H9 (cell line): ENCODE results near the gene RWDD1. TPM values are rescaled to one million over a fixed set of nuclear protein-coding genes. Genes with fewer than 3 reads are reported as not detected.

Source experiments
- DNase-seq: peaks from one replicate; pipeline ENCODE4 v3.0.0-alpha.2; 2017
- H2AFZ ChIP-seq: one replicate; pipeline ENCODE4 v1.6.1; 2013; ENCODE audit warnings: mild to moderate bottlenecking, low read length, control low read depth, moderate library complexity
- H2AK5ac ChIP-seq: 2 replicates; pipeline ENCODE4 v1.6.1; 2013; ENCODE audit warnings: low read length, control low read depth, mixed read lengths; ENCODE audit not compliant: insufficient read length
- H2BK120ac ChIP-seq: one replicate; pipeline ENCODE4 v1.6.1; 2013; ENCODE audit warnings: low read depth, mild to moderate bottlenecking, low read length, control low read depth, inconsistent platforms; ENCODE audit not compliant: poor library complexity, severe bottlenecking
- H2BK12ac ChIP-seq: 2 replicates; pipeline ENCODE4 v1.6.1; 2013; ENCODE audit warnings: low read length, control low read depth, mixed read lengths, low read depth; ENCODE audit not compliant: insufficient read length
- H2BK15ac ChIP-seq: 2 replicates; pipeline ENCODE4 v1.6.1; 2013; ENCODE audit warnings: low read depth, low read length, control low read depth
- H2BK20ac ChIP-seq: one replicate; pipeline ENCODE4 v1.6.1; 2013; ENCODE audit warnings: low read depth, mild to moderate bottlenecking, low read length, control low read depth, inconsistent platforms; ENCODE audit not compliant: poor library complexity, severe bottlenecking
- H2BK5ac ChIP-seq: 2 replicates; pipeline ENCODE4 v1.6.1; 2013; ENCODE audit warnings: low read length, control low read depth, mixed read lengths; ENCODE audit not compliant: insufficient read length
- H3K14ac ChIP-seq: 2 replicates; pipeline ENCODE4 v1.6.1; 2013; ENCODE audit warnings: low read length, control low read depth; ENCODE audit not compliant: insufficient read depth
- H3K18ac ChIP-seq: 2 replicates; pipeline ENCODE4 v1.6.1; 2013; ENCODE audit warnings: low read depth, mild to moderate bottlenecking, mixed read lengths, low read length, control low read depth; ENCODE audit not compliant: insufficient read length
- H3K23ac ChIP-seq: 2 replicates; pipeline ENCODE4 v1.6.1; 2013; ENCODE audit warnings: low read length, control low read depth, mixed read lengths, low read depth; ENCODE audit not compliant: insufficient read length
- H3K23me2 ChIP-seq: 2 replicates; pipeline ENCODE4 v1.6.1; 2013; ENCODE audit warnings: low read depth, mild to moderate bottlenecking, mixed read lengths, low read length, control low read depth; ENCODE audit not compliant: insufficient read length, poor library complexity, severe bottlenecking
- H3K27ac ChIP-seq: 2 replicates; pipeline ENCODE4 v1.5.1; 2013; ENCODE audit warnings: low read length, control low read depth, mixed read lengths, low read depth; ENCODE audit not compliant: insufficient read length
- H3K27me3 ChIP-seq: 2 replicates; pipeline ENCODE4 v1.6.1; 2013; ENCODE audit warnings: low read length, control low read depth, inconsistent platforms; ENCODE audit not compliant: insufficient read depth
- H3K4ac ChIP-seq: 2 replicates; pipeline ENCODE4 v1.6.1; 2013; ENCODE audit warnings: low read depth, mild to moderate bottlenecking, control low read depth, inconsistent platforms, low read length, moderate library complexity
- H3K4me1 ChIP-seq: 2 replicates; pipeline ENCODE4 v1.6.1; 2013; ENCODE audit warnings: low read length, control low read depth, inconsistent platforms; ENCODE audit not compliant: insufficient read depth
- H3K4me2 ChIP-seq: 2 replicates; pipeline ENCODE4 v1.6.1; 2013; ENCODE audit warnings: low read length, control low read depth, mixed read lengths; ENCODE audit not compliant: insufficient read length, insufficient read depth
- H3K56ac ChIP-seq: 2 replicates; pipeline ENCODE4 v1.6.1; 2013; ENCODE audit warnings: low read depth, mild to moderate bottlenecking, mixed read lengths, low read length, control low read depth; ENCODE audit not compliant: insufficient read length
- H3K79me1 ChIP-seq: 2 replicates; pipeline ENCODE4 v1.6.1; 2013; ENCODE audit warnings: low read depth, mild to moderate bottlenecking, moderate library complexity, low read length, control low read depth, inconsistent platforms; ENCODE audit not compliant: insufficient read depth, poor library complexity, severe bottlenecking
- H3K79me2 ChIP-seq: 2 replicates; pipeline ENCODE4 v1.6.1; 2013; ENCODE audit warnings: low read length, control low read depth, inconsistent platforms; ENCODE audit not compliant: insufficient read depth
- H3K9ac ChIP-seq: 2 replicates; pipeline ENCODE4 v1.6.1; 2013; ENCODE audit warnings: low read length, control low read depth, mixed read lengths; ENCODE audit not compliant: insufficient read length; ENCODE audit errors: extremely low read depth
- H3K9me3 ChIP-seq: one replicate; pipeline ENCODE4 v1.6.1; 2013; ENCODE audit warnings: low read depth, low read length, inconsistent platforms; ENCODE audit not compliant: control insufficient read depth
- H3T11ph ChIP-seq: one replicate; pipeline ENCODE4 v1.6.1; 2013; ENCODE audit warnings: mild to moderate bottlenecking, low read length, control low read depth, inconsistent platforms
- H4K20me1 ChIP-seq: one replicate; pipeline ENCODE4 v1.6.1; 2013; ENCODE audit not compliant: control insufficient read depth, insufficient read length, insufficient read depth
- H4K5ac ChIP-seq: 2 replicates; pipeline ENCODE4 v1.6.1; 2013; ENCODE audit warnings: low read depth, mild to moderate bottlenecking, mixed read lengths, low read length, control low read depth; ENCODE audit not compliant: insufficient read length
- H4K8ac ChIP-seq: replicated peaks from 2 replicates; pipeline ENCODE4 v1.6.1; 2013; ENCODE audit warnings: low read length, control low read depth, mixed read lengths, low read depth; ENCODE audit not compliant: insufficient read length
- H4K91ac ChIP-seq: 2 replicates; pipeline ENCODE4 v1.6.1; 2013; ENCODE audit warnings: low read depth, mild to moderate bottlenecking, moderate library complexity, mixed read lengths, low read length, control low read depth; ENCODE audit not compliant: insufficient read length
- H3K27ac Mint-ChIP-seq, 3 experiments: 2 replicates in 2 of 3; 3 replicates in 1 of 3; pipeline ENCODE4 v1.8.0; 2020 to 2021; ENCODE audit warnings: mixed read lengths in 3 of 3, mild to moderate bottlenecking in 1 of 3, moderate library complexity in 1 of 3
- H3K27me3 Mint-ChIP-seq: 2 replicates; pipeline ENCODE4 v1.8.0; 2021; ENCODE audit warnings: low read depth, mild to moderate bottlenecking, moderate library complexity, mixed read lengths
- H3K36me3 Mint-ChIP-seq, 3 experiments: 2 replicates in 2 of 3; 3 replicates in 1 of 3; pipeline ENCODE4 v1.8.0; 2020 to 2021; ENCODE audit warnings: low read depth in 3 of 3, mixed read lengths in 3 of 3; ENCODE audit not compliant: insufficient read depth in 1 of 3
- H3K4me1 Mint-ChIP-seq, 2 experiments: 2 replicates each; pipeline ENCODE4 v1.8.0; 2020; ENCODE audit warnings: mixed read lengths in 2 of 2
- H3K4me3 Mint-ChIP-seq, 2 experiments: 2 replicates in 1 of 2; 3 replicates in 1 of 2; pipeline ENCODE4 v1.8.0; 2020 to 2021; ENCODE audit warnings: mild to moderate bottlenecking in 2 of 2, mixed read lengths in 2 of 2, moderate library complexity in 1 of 2
- H3K9me3 Mint-ChIP-seq, 2 experiments: 2 replicates in 1 of 2; 3 replicates in 1 of 2; pipeline ENCODE4 v1.8.0; 2020; ENCODE audit warnings: mild to moderate bottlenecking in 2 of 2, mixed read lengths in 2 of 2, moderate library complexity in 1 of 2
- WGBS: extraction: QIAGEN DNeasy Blood & Tissue Kit; methylation state at CpG from one replicate; pipeline ENCODE4 v1.1.7; 2013; ENCODE audit warnings: missing lambda C conversion rate, low lambda C conversion rate, mixed read lengths; ENCODE audit not compliant: insufficient read length; ENCODE audit errors: extremely low coverage; 5-methylcytosine and 5-hydroxymethylcytosine counted together
- total RNA-seq: library from RNA; stranded (reverse); gene quantifications from 2 replicates; pipeline ENCODE4 v1.2.1, GENCODE V29; 2021
- TF ChIP-seq, protein P1 (sequence below): fragments of 200-600 bp; sonication (generic); conservative IDR thresholded peaks from 3 replicates; pipeline ENCODE4 v1.8.0; 2021; ENCODE audit warnings: antibody characterized with exemption, mild to moderate bottlenecking

Gene RWDD1
- total RNA-seq, 1 experiment from 2014 or later, result 42.0 TPM

DNA sequence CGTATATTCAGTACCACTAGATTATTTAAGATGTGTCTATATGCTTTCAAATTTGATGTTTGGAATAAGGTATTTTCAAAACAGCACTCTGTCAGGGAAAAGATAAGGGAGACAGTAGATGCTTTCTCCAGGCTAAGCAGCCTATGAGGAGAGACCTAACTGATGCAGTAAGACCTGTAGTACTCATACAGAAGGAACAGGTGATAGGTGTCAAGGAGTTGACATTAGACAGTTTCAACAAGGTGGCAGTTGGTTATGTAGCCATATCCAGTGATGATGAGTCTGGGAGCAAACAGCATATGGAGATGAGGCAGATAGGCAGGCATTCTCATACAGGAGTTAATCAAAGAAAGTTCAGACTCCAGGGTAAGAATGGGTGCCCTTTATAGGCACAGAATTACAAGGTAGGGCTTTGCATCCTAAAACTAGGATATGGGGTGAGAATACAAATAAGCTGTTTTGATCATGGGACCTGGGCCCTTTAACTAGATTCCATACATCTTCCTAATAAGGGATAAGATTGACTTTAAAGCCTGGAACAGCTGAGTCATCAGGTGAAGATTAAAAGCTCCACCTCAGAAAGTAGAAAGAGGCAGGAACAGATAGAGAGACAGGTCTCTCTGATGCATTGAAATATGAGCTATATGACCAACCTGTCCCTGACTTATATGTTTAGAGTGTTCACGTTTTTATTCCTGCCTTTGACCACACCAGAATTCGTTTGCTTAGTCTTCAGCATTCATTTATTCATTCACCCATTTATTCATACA lies 52.9 kb downstream of the RWDD1 start:
- Mint-ChIP-seq H3K9me3 (no peaks in the 10 kb centered on the region), H3K4me3 (no peak overlapping the region), H3K27me3 (no peaks in the 10 kb centered on the region; the same call in none of the 2 replicates), H3K36me3 (no peaks in the 10 kb centered on the region), H3K27ac (no peak overlapping the region), H3K4me1 (no peaks in the 10 kb centered on the region)
- WGBS, result no CpG with 5 or more reads among the region's 3 CpGs
- H4K91ac ChIP-seq, result no peak overlapping the region
- no peak overlapping the region for H3K27ac ChIP-seq
- no peak overlapping the region for H3T11ph ChIP-seq
- H3K9ac ChIP-seq, result no peak overlapping the region
- no peak overlapping the region for H3K18ac ChIP-seq
- H3K79me1 ChIP-seq, result no peaks in the 10 kb centered on the region
- no peak overlapping the region for H2BK120ac ChIP-seq
- H4K20me1 ChIP-seq, result no peaks in the 10 kb centered on the region
- no peaks in the 10 kb centered on the region for H3K9me3 ChIP-seq
- no peak overlapping the region for H2BK12ac ChIP-seq
- no peak overlapping the region for H3K23ac ChIP-seq
- H3K79me2 ChIP-seq, result no peaks in the 10 kb centered on the region
- no peak overlapping the region for H3K4ac ChIP-seq
- no peak overlapping the region for H3K4me2 ChIP-seq
- H3K56ac ChIP-seq, result no peak overlapping the region
- no peak overlapping the region for H4K8ac ChIP-seq
- H2BK5ac ChIP-seq, result no peak overlapping the region
- no peak overlapping the region for H2BK20ac ChIP-seq
- TF ChIP-seq, protein P1, sequence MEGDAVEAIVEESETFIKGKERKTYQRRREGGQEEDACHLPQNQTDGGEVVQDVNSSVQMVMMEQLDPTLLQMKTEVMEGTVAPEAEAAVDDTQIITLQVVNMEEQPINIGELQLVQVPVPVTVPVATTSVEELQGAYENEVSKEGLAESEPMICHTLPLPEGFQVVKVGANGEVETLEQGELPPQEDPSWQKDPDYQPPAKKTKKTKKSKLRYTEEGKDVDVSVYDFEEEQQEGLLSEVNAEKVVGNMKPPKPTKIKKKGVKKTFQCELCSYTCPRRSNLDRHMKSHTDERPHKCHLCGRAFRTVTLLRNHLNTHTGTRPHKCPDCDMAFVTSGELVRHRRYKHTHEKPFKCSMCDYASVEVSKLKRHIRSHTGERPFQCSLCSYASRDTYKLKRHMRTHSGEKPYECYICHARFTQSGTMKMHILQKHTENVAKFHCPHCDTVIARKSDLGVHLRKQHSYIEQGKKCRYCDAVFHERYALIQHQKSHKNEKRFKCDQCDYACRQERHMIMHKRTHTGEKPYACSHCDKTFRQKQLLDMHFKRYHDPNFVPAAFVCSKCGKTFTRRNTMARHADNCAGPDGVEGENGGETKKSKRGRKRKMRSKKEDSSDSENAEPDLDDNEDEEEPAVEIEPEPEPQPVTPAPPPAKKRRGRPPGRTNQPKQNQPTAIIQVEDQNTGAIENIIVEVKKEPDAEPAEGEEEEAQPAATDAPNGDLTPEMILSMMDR, result no peak
- no peaks in the 10 kb centered on the region for H3K4me1 ChIP-seq
- no peak overlapping the region for H2BK15ac ChIP-seq
- H3K27me3 ChIP-seq, result no peaks in the 10 kb centered on the region
- DNase-seq, result no peak
- H2AK5ac ChIP-seq, result no peak overlapping the region
- no peak overlapping the region for H2AFZ ChIP-seq
- H3K14ac ChIP-seq, result no peak overlapping the region
- no peaks in the 10 kb centered on the region for H3K23me2 ChIP-seq
- H4K5ac ChIP-seq, result no peak overlapping the region
